Natural killer cell (primary cell): Measurements from ENCODE around the gene AP1G1. TPM values are rescaled to one million over a fixed set of nuclear protein-coding genes. Genes with fewer than 3 reads are reported as not detected.

Experiments used
- ATAC-seq, 3 donors: fragments of 150-1000 bp in 2 of 3; fragments of 200-7000 bp in 1 of 3; cut with Tn5 transposase; 1 replicate in 1 of 3; 2 replicates in 2 of 3; pipeline ENCODE4 v1.10.0; 2021; ENCODE audit warnings: mild to moderate bottlenecking in 2 of 3, moderate library complexity in 2 of 3
- DNase-seq, 2 donors: peaks; one replicate each; pipeline versions ENCODE4 v3.0.0 to v3.0.0-alpha.2; 2013 to 2021; ENCODE audit warnings: mixed read lengths in 1 of 2
- H3K27ac ChIP-seq: one replicate; pipeline ENCODE4 v1.5.1; 2013; ENCODE audit warnings: mild to moderate bottlenecking, low read length
- H3K27me3 ChIP-seq: one replicate; pipeline ENCODE4 v1.6.1; 2013; ENCODE audit warnings: low read length; ENCODE audit not compliant: control insufficient read depth, insufficient read depth
- H3K36me3 ChIP-seq: one replicate; pipeline ENCODE4 v1.6.1; 2013; ENCODE audit warnings: low read length; ENCODE audit not compliant: control insufficient read depth, insufficient read depth
- H3K4me1 ChIP-seq: one replicate; pipeline ENCODE4 v1.6.1; 2013; ENCODE audit warnings: low read length; ENCODE audit not compliant: control insufficient read depth, insufficient read depth
- H3K4me3 ChIP-seq: one replicate; pipeline ENCODE4 v1.5.1; 2013; ENCODE audit warnings: low read length
- H3K9me3 ChIP-seq: one replicate; pipeline ENCODE4 v1.6.1; 2013; ENCODE audit warnings: low read length; ENCODE audit not compliant: control insufficient read depth, insufficient read depth
- H3K27ac Mint-ChIP-seq, 2 donors: one replicate each; pipeline ENCODE4 v1.8.0; 2022; ENCODE audit warnings: mild to moderate bottlenecking in 2 of 2, mixed read lengths in 2 of 2, moderate library complexity in 1 of 2
- H3K27me3 Mint-ChIP-seq, 2 donors: one replicate each; pipeline ENCODE4 v1.8.0; 2022; ENCODE audit warnings: low read depth in 2 of 2, mixed read lengths in 2 of 2
- H3K36me3 Mint-ChIP-seq: one replicate; pipeline ENCODE4 v1.8.0; 2022; ENCODE audit warnings: mixed read lengths
- H3K4me1 Mint-ChIP-seq, 2 donors: one replicate each; pipeline ENCODE4 v1.8.0; 2022; ENCODE audit warnings: mixed read lengths in 2 of 2
- H3K4me3 Mint-ChIP-seq: one replicate; pipeline ENCODE4 v1.8.0; 2022; ENCODE audit warnings: mild to moderate bottlenecking, moderate library complexity, mixed read lengths
- H3K9me3 Mint-ChIP-seq, 2 donors: one replicate each; pipeline ENCODE4 v1.8.0; 2022; ENCODE audit warnings: mixed read lengths in 2 of 2
- WGBS: methylation state at CpG from one replicate; pipeline ENCODE4 v1.1.7; 2013; ENCODE audit warnings: missing lambda C conversion rate; ENCODE audit not compliant: insufficient coverage; 5-methylcytosine and 5-hydroxymethylcytosine counted together
- intact Hi-C: fragments of 100-400 bp; cut with micrococcal nuclease; formaldehyde crosslinking; loops from one replicate; pipeline ENCODE4 v1.14.2; 2022
- total RNA-seq, 4 donors: library from RNA; stranded (reverse); fragments of 120-200 nt in 1 of 4; gene quantifications; one replicate each; pipeline versions ENCODE4 v1.2.3 to v1.2.4, GENCODE V29; 2013 to 2022
- TF ChIP-seq, protein P1 (sequence below): fragments of 200-600 bp; IDR thresholded peaks from one replicate; pipeline ENCODE4 v1.8.0; 2022; ENCODE audit warnings: antibody characterized with exemption

Gene AP1G1
- total RNA-seq, 3 donors from 2014 or later (not counting 1 experiment from before 2014, with no cell fraction given) = 176 to 212 (median 188) TPM

GRCh38 chr16:71781741-71782140 lies 26.9 kb downstream of the AP1G1 start:
- Histone ChIP-seq H3K27ac (no peak overlapping the region), H3K9me3 (no peaks in the 10 kb centered on the region), H3K4me3 (no peak overlapping the region), H3K27me3 (no peaks in the 10 kb centered on the region), H3K4me1 (no peaks in the 10 kb centered on the region), H3K36me3 (peaks cover 21% of the 10 kb centered on the region)
- no peaks in the 10 kb centered on the region for H3K27me3 Mint-ChIP-seq
- H3K4me3 Mint-ChIP-seq = no peak overlapping the region
- peaks cover 29 to 30% of the 10 kb centered on the region in 2 donors for H3K4me1 Mint-ChIP-seq
- ATAC-seq (no peak), DNase-seq (no peak)
- H3K9me3 Mint-ChIP-seq = no peaks in the 10 kb centered on the region
- peak overlapping the region; percentile 44 to 58 for H3K27ac Mint-ChIP-seq
- H3K36me3 Mint-ChIP-seq = no peaks in the 10 kb centered on the region
- intact Hi-C loops = no loop called here
- TF ChIP-seq, protein P1, sequence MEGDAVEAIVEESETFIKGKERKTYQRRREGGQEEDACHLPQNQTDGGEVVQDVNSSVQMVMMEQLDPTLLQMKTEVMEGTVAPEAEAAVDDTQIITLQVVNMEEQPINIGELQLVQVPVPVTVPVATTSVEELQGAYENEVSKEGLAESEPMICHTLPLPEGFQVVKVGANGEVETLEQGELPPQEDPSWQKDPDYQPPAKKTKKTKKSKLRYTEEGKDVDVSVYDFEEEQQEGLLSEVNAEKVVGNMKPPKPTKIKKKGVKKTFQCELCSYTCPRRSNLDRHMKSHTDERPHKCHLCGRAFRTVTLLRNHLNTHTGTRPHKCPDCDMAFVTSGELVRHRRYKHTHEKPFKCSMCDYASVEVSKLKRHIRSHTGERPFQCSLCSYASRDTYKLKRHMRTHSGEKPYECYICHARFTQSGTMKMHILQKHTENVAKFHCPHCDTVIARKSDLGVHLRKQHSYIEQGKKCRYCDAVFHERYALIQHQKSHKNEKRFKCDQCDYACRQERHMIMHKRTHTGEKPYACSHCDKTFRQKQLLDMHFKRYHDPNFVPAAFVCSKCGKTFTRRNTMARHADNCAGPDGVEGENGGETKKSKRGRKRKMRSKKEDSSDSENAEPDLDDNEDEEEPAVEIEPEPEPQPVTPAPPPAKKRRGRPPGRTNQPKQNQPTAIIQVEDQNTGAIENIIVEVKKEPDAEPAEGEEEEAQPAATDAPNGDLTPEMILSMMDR = no peak
- 90% methylated on average over 2 of the region's 3 CpGs for WGBS

GRCh38 chr16:71780521-71781089 lies 28.0 kb downstream of the AP1G1 start:
- WGBS = 98% methylated on average over 6 of the region's 6 CpGs
- no peaks in the 10 kb centered on the region for H3K9me3 ChIP-seq
- Mint-ChIP-seq H3K27me3 (no peaks in the 10 kb centered on the region), H3K27ac (peak overlapping the region in 1 of 2 donors; percentile 58), H3K4me3 (no peak overlapping the region), H3K9me3 (no peaks in the 10 kb centered on the region), H3K4me1 (peaks cover 35 to 40% of the 10 kb centered on the region in 2 donors), H3K36me3 (no peaks in the 10 kb centered on the region)
- H3K27me3 ChIP-seq = no peaks in the 10 kb centered on the region
- intact Hi-C loops = no loop called here
- H3K36me3 ChIP-seq = peaks cover 18% of the 10 kb centered on the region
- TF ChIP-seq, protein P1 = no peak
- ATAC-seq (no peak), DNase-seq (no peak)
- no peak overlapping the region for H3K4me3 ChIP-seq
- no peak overlapping the region for H3K27ac ChIP-seq
- no peaks in the 10 kb centered on the region for H3K4me1 ChIP-seq

- Mint-ChIP-seq H3K27me3 (no peaks in the 10 kb centered on the region), H3K4me3 (no peak overlapping the region), H3K9me3 (no peaks in the 10 kb centered on the region), H3K4me1 (peaks cover 37 to 38% of the 10 kb centered on the region in 2 donors), H3K36me3 (no peaks in the 10 kb centered on the region), H3K27ac (peak overlapping the region in 1 of 2 donors; percentile 50)
- Histone ChIP-seq H3K9me3 (no peaks in the 10 kb centered on the region), H3K4me1 (no peaks in the 10 kb centered on the region), H3K27ac (no peak overlapping the region), H3K36me3 (peaks cover 22% of the 10 kb centered on the region), H3K4me3 (no peak overlapping the region), H3K27me3 (no peaks in the 10 kb centered on the region)
- intact Hi-C loops = no loop called here
- DNase-seq (no peak), ATAC-seq (no peak)
- TF ChIP-seq, protein P1 = no peak
- 81% methylated on average over 2 of the region's 5 CpGs for WGBS
Observed at GRCh38 chr16:71778780-71779179, 29.9 kb downstream of the AP1G1 start.

GRCh38 chr16:71777329-71777728 lies 31.3 kb downstream of the AP1G1 start:
- no peak for ATAC-seq
- no peaks in the 10 kb centered on the region for H3K4me1 ChIP-seq
- H3K4me3 Mint-ChIP-seq = no peak overlapping the region
- intact Hi-C loops = no loop called here
- DNase-seq = no peak
- no peaks in the 10 kb centered on the region for H3K27me3 ChIP-seq
- WGBS = 97% methylated on average over 10 of the region's 10 CpGs
- H3K36me3 Mint-ChIP-seq = no peaks in the 10 kb centered on the region
- H3K27me3 Mint-ChIP-seq = no peaks in the 10 kb centered on the region
- TF ChIP-seq, protein P1 = no peak
- H3K9me3 ChIP-seq = no peaks in the 10 kb centered on the region
- no peak overlapping the region for H3K27ac ChIP-seq
- peak overlapping the region; percentile 50 to 67 for H3K27ac Mint-ChIP-seq
- peaks cover 27% of the 10 kb centered on the region for H3K36me3 ChIP-seq
- no peaks in the 10 kb centered on the region for H3K9me3 Mint-ChIP-seq
- H3K4me3 ChIP-seq = no peak overlapping the region
- H3K4me1 Mint-ChIP-seq = peaks cover 37 to 38% of the 10 kb centered on the region in 2 donors
